Measurements from ENCODE around the gene RPL5. TPM values are rescaled to one million over a fixed set of nuclear protein-coding genes. Genes with fewer than 3 reads are reported as not detected.

RPL5 gene
- total RNA-seq, 1 experiment from 2014 or later, result 1,430 TPM

DNA sequence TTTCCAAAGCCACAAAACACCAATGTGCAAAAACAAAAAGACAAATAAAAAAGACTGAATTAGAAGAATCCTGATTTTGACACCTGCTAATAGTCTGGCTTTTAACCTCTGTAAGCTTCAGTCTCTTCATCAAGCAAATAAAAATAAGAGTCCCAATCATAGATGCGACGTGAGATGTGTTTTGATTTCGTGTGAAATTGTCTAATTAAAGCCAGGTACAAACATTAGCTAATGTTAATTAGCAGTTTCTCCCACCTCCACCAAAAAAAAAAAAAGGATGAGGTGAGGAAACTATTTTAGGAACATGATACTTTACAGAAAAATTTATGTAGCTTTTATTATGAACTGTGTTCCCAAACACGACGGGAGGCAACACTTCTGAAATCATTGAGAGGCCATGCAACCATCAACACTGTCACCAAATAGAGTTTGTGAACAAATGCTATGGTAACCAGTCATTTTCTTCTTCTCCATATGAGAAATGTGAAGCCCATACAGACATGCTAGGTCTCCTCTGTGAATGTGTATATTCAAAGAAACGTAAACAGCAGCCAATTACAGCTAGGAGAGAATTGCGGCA lies 40.3 kb upstream of the RPL5 start:
- Mint-ChIP-seq H3K27me3 (ENCODE audit: low read depth) (peaks cover 12% of the 10 kb centered on the region), H3K4me3 (peak overlapping the region; percentile 34), H3K36me3 (no peaks in the 10 kb centered on the region), H3K4me1 (peaks cover 24% of the 10 kb centered on the region), H3K27ac (peak overlapping the region; percentile 17; the same call in 1 of the 2 replicates), H3K9me3 (peaks cover 10% of the 10 kb centered on the region)
- no peak for TF ChIP-seq NR1H2 (CRISPR knock-in tag; IDR thresholded peaks at IDR 0.05)
- TF ChIP-seq ZNF396 (CRISPR knock-in tag; IDR thresholded peaks at IDR 0.05; ENCODE audit: borderline replicate concordance), result no peak
- TF ChIP-seq, protein P1, sequence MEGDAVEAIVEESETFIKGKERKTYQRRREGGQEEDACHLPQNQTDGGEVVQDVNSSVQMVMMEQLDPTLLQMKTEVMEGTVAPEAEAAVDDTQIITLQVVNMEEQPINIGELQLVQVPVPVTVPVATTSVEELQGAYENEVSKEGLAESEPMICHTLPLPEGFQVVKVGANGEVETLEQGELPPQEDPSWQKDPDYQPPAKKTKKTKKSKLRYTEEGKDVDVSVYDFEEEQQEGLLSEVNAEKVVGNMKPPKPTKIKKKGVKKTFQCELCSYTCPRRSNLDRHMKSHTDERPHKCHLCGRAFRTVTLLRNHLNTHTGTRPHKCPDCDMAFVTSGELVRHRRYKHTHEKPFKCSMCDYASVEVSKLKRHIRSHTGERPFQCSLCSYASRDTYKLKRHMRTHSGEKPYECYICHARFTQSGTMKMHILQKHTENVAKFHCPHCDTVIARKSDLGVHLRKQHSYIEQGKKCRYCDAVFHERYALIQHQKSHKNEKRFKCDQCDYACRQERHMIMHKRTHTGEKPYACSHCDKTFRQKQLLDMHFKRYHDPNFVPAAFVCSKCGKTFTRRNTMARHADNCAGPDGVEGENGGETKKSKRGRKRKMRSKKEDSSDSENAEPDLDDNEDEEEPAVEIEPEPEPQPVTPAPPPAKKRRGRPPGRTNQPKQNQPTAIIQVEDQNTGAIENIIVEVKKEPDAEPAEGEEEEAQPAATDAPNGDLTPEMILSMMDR (IDR thresholded peaks at IDR 0.05), result no peak
- no peak for TF ChIP-seq ZNF512 (CRISPR knock-in tag; IDR thresholded peaks at IDR 0.05; ENCODE audit: borderline replicate concordance)
- no peak for TF ChIP-seq ZNF317 (CRISPR knock-in tag; IDR thresholded peaks at IDR 0.05; ENCODE audit: borderline replicate concordance, low read depth)
- TF ChIP-seq, protein P2, sequence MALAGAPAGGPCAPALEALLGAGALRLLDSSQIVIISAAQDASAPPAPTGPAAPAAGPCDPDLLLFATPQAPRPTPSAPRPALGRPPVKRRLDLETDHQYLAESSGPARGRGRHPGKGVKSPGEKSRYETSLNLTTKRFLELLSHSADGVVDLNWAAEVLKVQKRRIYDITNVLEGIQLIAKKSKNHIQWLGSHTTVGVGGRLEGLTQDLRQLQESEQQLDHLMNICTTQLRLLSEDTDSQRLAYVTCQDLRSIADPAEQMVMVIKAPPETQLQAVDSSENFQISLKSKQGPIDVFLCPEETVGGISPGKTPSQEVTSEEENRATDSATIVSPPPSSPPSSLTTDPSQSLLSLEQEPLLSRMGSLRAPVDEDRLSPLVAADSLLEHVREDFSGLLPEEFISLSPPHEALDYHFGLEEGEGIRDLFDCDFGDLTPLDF (CRISPR knock-in tag; IDR thresholded peaks at IDR 0.05), result no peak
- TF ChIP-seq MXD4 (CRISPR knock-in tag; IDR thresholded peaks at IDR 0.05; ENCODE audit: borderline replicate concordance), result no peak
- no peak for TF ChIP-seq AR (CRISPR knock-in tag; IDR thresholded peaks at IDR 0.05)
- TF ChIP-seq, protein P3, sequence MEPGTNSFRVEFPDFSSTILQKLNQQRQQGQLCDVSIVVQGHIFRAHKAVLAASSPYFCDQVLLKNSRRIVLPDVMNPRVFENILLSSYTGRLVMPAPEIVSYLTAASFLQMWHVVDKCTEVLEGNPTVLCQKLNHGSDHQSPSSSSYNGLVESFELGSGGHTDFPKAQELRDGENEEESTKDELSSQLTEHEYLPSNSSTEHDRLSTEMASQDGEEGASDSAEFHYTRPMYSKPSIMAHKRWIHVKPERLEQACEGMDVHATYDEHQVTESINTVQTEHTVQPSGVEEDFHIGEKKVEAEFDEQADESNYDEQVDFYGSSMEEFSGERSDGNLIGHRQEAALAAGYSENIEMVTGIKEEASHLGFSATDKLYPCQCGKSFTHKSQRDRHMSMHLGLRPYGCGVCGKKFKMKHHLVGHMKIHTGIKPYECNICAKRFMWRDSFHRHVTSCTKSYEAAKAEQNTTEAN (CRISPR knock-in tag; IDR thresholded peaks at IDR 0.05), result no peak
- no peak for TF ChIP-seq HMGA2 (CRISPR knock-in tag; IDR thresholded peaks at IDR 0.05)
- TF ChIP-seq STAT6 (CRISPR knock-in tag; conservative IDR thresholded peaks at IDR 0.05; ENCODE audit: low read depth), result no peak
- TF ChIP-seq PRDM15 (CRISPR knock-in tag; IDR thresholded peaks at IDR 0.05), result no peak
- ChIA-PET POLR2A (interaction anchor here (0.8 kb wide), 1 partner anchor 40 kb away, joined by 3 read pairs; the partner anchor contains the start of gene RPL5), CTCF (interaction anchor here (1.6 to 2.1 kb wide), 3 partner anchors 27 to 43 kb away, joined by 6 to 11 read pairs (median 10); partner anchors contain the start of gene RPL5)
- DNase-seq (ENCODE audit: low spot score) (no peak), ATAC-seq (no peak)

All from WTC11 (cell line).